CMK (cell line): ENCODE measurements around the gene NDUFB5.
A peak's percentile ranks its signal among the peaks of the same experiment; 100 is the strongest.

Experiments
- DNase-seq: peaks from one replicate; pipeline ENCODE4 v3.0.0-alpha.2; 2010; ENCODE audit warnings: low read depth

The NDUFB5 gene

GRCh38 chr3:179604321-179605078 is at the start of gene NDUFB5, which contains the start of gene MRPL47:
Gene NDUFB5, plus strand, starts transcription at chr3:179604794. Its CDS starts 22 bp downstream, at chr3:179604816.
Gene MRPL47, minus strand, starts transcription at chr3:179604638. Its CDS starts 14 bp downstream, at chr3:179604624.
- DNase-seq, result peak; percentile 77

- DNase-seq, result no peak
Measured at GRCh38 chr3:179558742-179559364, 45.7 kb upstream of the NDUFB5 start.

- no peak for DNase-seq
Measured at GRCh38 chr3:179560791-179561190, 43.8 kb upstream of the NDUFB5 start.

- DNase-seq, result peak; percentile 95
Measured at GRCh38 chr3:179562591-179563270, 41.9 kb upstream of the NDUFB5 start, which contains the start of gene ACTL6A. Gene ACTL6A, plus strand, starts transcription at chr3:179562926. Its CDS starts 167 bp downstream, at chr3:179563093.

GRCh38 chr3:179563271-179563783 is 41.3 kb upstream of the NDUFB5 start:
- peak; percentile 33 for DNase-seq

GRCh38 chr3:179565496-179565895 is 39.1 kb upstream of the NDUFB5 start:
- DNase-seq, result no peak

GRCh38 chr3:179580992-179581391 is 23.6 kb upstream of the NDUFB5 start:
- DNase-seq, result no peak

- DNase-seq, result no peak
Measured at GRCh38 chr3:179589143-179589542, 15.5 kb upstream of the NDUFB5 start.

GRCh38 chr3:179590669-179591068 is 13.9 kb upstream of the NDUFB5 start:
- DNase-seq, result no peak

GRCh38 chr3:179591313-179591712 is 13.3 kb upstream of the NDUFB5 start:
- DNase-seq, result no peak

GRCh38 chr3:179599531-179599930 is 5.1 kb upstream of the NDUFB5 start:
- DNase-seq, result no peak

- no peak for DNase-seq
Measured at GRCh38 chr3:179603321-179603720, 1.3 kb upstream of the NDUFB5 start.

GRCh38 chr3:179603831-179604230 is 763 bp upstream of the NDUFB5 start:
- DNase-seq, result no peak

- DNase-seq, result no peak
Measured at GRCh38 chr3:179606534-179607085, 2.0 kb downstream of the NDUFB5 start.

- no peak for DNase-seq
Measured at GRCh38 chr3:179608931-179609720, 4.5 kb downstream of the NDUFB5 start.

GRCh38 chr3:179610066-179610465 is 5.5 kb downstream of the NDUFB5 start:
- DNase-seq, result no peak

- DNase-seq, result no peak
Measured at GRCh38 chr3:179613807-179614206, 9.2 kb downstream of the NDUFB5 start.

GRCh38 chr3:179615458-179616173 is 11.0 kb downstream of the NDUFB5 start:
- no peak for DNase-seq

- DNase-seq, result no peak
Measured at GRCh38 chr3:179622023-179622422, 17.4 kb downstream of the NDUFB5 start.

GRCh38 chr3:179624451-179624850 is 19.9 kb downstream of the NDUFB5 start:
- no peak for DNase-seq
